Measurements from ENCODE around the gene ALDH1A2. TPM values are rescaled to one million over a fixed set of nuclear protein-coding genes. Genes with fewer than 3 reads are reported as not detected.

ALDH1A2 gene
- total RNA-seq, 1 donor from 2014 or later = 49.4 TPM

GRCh38 chr15:57951328-57951932 lies 114.1 kb downstream of the ALDH1A2 start:
- ATAC-seq = no peak
- Histone ChIP-seq H3K27ac (no peak overlapping the region), H3K4me1 (no peaks in the 10 kb centered on the region), H3K4me3 (no peak overlapping the region), H3K36me3 (no peaks in the 10 kb centered on the region), H3K27me3 (ENCODE audit: low read depth) (no peaks in the 10 kb centered on the region), H3K9me3 (no peaks in the 10 kb centered on the region)
- intact Hi-C loops (cut with DNase I) = no loop called here
- no peak for TF ChIP-seq CTCF (IDR thresholded peaks at IDR 0.05)
- no peak for DNase-seq

DNA sequence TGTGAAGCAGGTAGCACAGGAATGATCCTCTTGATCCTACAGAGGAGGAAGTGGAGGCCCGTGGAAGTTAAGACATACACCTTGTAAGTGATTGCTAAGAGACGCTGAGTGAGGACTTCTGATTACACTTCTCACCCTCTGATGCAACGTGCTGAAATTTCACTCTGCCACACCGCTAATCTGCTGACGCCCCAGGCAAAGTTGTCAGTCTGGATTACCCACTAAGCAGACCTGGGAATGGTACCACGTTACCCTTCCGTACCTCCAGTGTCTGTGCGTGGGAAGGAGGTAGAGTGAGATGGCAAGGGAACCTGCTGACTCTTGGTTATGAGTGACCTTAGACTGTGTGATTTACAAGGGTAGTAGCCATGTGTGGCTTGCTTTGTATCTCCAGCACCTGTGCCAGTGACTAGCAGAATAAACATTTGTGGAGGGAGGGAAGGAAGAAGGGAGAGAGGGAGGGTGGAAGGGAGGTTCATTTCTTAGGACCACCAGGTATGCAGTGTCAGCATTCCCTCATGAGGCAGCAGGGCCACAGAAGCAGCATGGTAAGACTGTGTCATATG lies 115.0 kb downstream of the ALDH1A2 start:
- no peaks in the 10 kb centered on the region for H3K36me3 ChIP-seq
- TF ChIP-seq CTCF (IDR thresholded peaks at IDR 0.05) = no peak
- H3K27ac ChIP-seq = no peak overlapping the region
- no peaks in the 10 kb centered on the region for H3K4me1 ChIP-seq
- no peaks in the 10 kb centered on the region for H3K27me3 ChIP-seq (ENCODE audit: low read depth)
- H3K4me3 ChIP-seq = no peak overlapping the region
- intact Hi-C loops (cut with DNase I) = no loop called here
- DNase-seq (peak; percentile 55), ATAC-seq (peak; percentile 79 to 84)
- H3K9me3 ChIP-seq = no peaks in the 10 kb centered on the region

DNA sequence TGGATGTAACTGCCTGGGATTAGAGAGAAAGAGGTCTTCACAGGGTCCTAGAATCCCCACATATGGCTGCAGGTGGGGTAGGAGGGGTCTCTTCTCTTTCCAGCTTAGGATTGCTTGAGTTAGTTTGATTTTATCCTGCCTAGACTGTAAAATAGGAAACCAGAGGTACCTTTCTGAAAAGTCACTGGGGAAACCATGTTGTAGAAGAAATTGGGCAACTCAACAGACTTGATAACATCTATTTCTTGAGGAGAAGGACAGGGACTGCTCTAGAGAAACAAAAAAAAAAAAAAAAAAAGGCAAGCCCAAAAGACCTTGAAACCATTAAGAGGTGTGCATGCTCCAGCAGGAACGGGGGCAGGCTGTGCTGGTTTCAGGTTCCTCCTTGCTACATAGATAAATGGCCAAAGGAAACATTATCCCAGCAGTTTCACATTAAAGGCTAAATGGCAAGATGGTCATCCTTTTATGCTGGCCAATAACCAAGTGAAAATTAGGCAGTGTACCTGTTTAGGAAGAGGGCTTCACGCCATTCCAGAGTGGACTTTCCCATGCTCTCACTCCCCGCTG lies 116.1 kb downstream of the ALDH1A2 start:
- no peak for DNase-seq
- intact Hi-C loops (cut with DNase I) = no loop called here

GRCh38 chr15:57948351-57949289 lies 116.9 kb downstream of the ALDH1A2 start:
- no peaks in the 10 kb centered on the region for H3K4me1 ChIP-seq
- DNase-seq = no peak

More for the DNA sequence above, 116.1 kb downstream of the ALDH1A2 start:
- no peak for ATAC-seq
- Histone ChIP-seq H3K27ac (no peak overlapping the region), H3K4me3 (no peak overlapping the region), H3K9me3 (no peaks in the 10 kb centered on the region), H3K27me3 (ENCODE audit: low read depth) (no peaks in the 10 kb centered on the region), H3K36me3 (no peaks in the 10 kb centered on the region), H3K4me1 (no peaks in the 10 kb centered on the region)
- no peak for TF ChIP-seq CTCF (IDR thresholded peaks at IDR 0.05)

More at GRCh38 chr15:57948351-57949289, 116.9 kb downstream of the ALDH1A2 start:
- Histone ChIP-seq H3K27ac (no peak overlapping the region), H3K4me3 (no peak overlapping the region), H3K9me3 (no peaks in the 10 kb centered on the region), H3K36me3 (no peaks in the 10 kb centered on the region), H3K27me3 (ENCODE audit: low read depth) (peaks cover 3% of the 10 kb centered on the region)
- ATAC-seq = no peak
- intact Hi-C loops (cut with DNase I) = no loop called here
- TF ChIP-seq CTCF (IDR thresholded peaks at IDR 0.05) = no peak

Measured in lower lobe of right lung (tissue), 2 donors.